Ovary (tissue), 9 donors: ENCODE data around the gene NUP93. TPM values are rescaled to one million over a fixed set of nuclear protein-coding genes. Genes with fewer than 3 reads are reported as not detected.

Experiments used
- DNase-seq, 5 donors: peaks; one replicate each; pipeline ENCODE4 v3.0.0-alpha.2; 2019 to 2020
- H3K27ac ChIP-seq, 2 donors: fragments of 200-600 bp; one replicate each; pipeline versions ENCODE4 v1.5.1 to v1.8.0; 2019 to 2022
- H3K27me3 ChIP-seq: fragments of 200-600 bp; one replicate; pipeline ENCODE4 v1.8.0; 2022
- H3K36me3 ChIP-seq: fragments of 200-600 bp; sonication (generic); one replicate; pipeline ENCODE4 v1.5.1; 2019
- H3K4me1 ChIP-seq: one replicate; pipeline ENCODE4 v1.8.1; 2013; ENCODE audit warnings: mild to moderate bottlenecking, moderate library complexity; ENCODE audit not compliant: insufficient read depth
- H3K4me3 ChIP-seq: fragments of 200-600 bp; sonication (generic); one replicate; pipeline ENCODE4 v1.5.1; 2017
- H3K9me3 ChIP-seq, 2 donors: fragments of 200-600 bp in 1 of 2; sonication (generic) in 1 of 2; one replicate each; pipeline versions ENCODE4 v1.5.1 to v1.8.1; 2013 to 2019; ENCODE audit warnings: mild to moderate bottlenecking in 1 of 2, moderate library complexity in 1 of 2
- CTCF ChIP-seq, 3 donors: fragments of 450-650 bp in 2 of 3; fragments of 200-600 bp in 1 of 3; IDR thresholded peaks; one replicate each; pipeline versions ENCODE4 v1.5.1 to v1.8.0; 2016 to 2022; ENCODE audit warnings: antibody characterized with exemption in 3 of 3, mild to moderate bottlenecking in 1 of 3
- EP300 ChIP-seq: sonication (generic); formaldehyde crosslinking; IDR thresholded peaks from one replicate; pipeline ENCODE4 v1.6.1; 2017; ENCODE audit warnings: antibody characterized with exemption
- POLR2A ChIP-seq: fragments of 450-650 bp; IDR thresholded peaks from one replicate; pipeline ENCODE4 v1.6.1; 2017; ENCODE audit warnings: antibody characterized with exemption, mild to moderate bottlenecking, moderate library complexity
- WGBS, 3 donors: extraction: QIAGEN DNeasy Blood & Tissue Kit in 1 of 3; methylation state at CpG; one replicate each; pipeline versions ENCODE4 v1.1.5 to v1.1.7; 2013 to 2017; 5-methylcytosine and 5-hydroxymethylcytosine counted together
- intact Hi-C, 4 donors: fragments of 100-400 bp; cut with DNase I; formaldehyde crosslinking; loops; one replicate each; pipeline versions ENCODE4 v1.11.0 to v1.15.1; 2022 to 2023
- polyA plus RNA-seq, 2 donors: library from polyadenylated mRNA; stranded (reverse); fragments of 200-250 nt in 1 of 2; fragments of 350-450 nt in 1 of 2; fragmentation: Illumina TruSeq in 1 of 2; extraction: RNeasy Lipid Tissue Mini Kit (QIAGEN cat#74804) in 1 of 2; gene quantifications; one replicate each; pipeline ENCODE4 v1.2.3, GENCODE V29; 2013 to 2014
- total RNA-seq, 7 donors: library from RNA; depleted of rRNA in 2 of 7; stranded (reverse); fragments of >200 nt in 2 of 7; fragmentation: NEBNext Ultra II Directional in 3 of 7; extraction: Animal tissue kit (Norgen Biotek cat#: 25700) in 3 of 7; gene quantifications; one replicate each; pipeline versions ENCODE4 v1.1.0 to v1.2.4, GENCODE V29; 2016 to 2023
- donor health status: DM: no; HTN: no; CAD: no; lungs with moderate emphysema.
- donor health status: DM: no; HTN: no; CAD: no.
- donor health status: Bipolar disorder and iron deficiency.
- donor health status: DM: yes; HTN: yes; CAD: no.
- donor health status: DM: no; HTN: no; CAD: no.
- donor health status: DM: yes; HTN: yes; CAD: no.

Gene NUP93
- total and polyA plus RNA-seq, 9 donors: 24.1 to 53.9 (median 42.7) TPM

- Histone ChIP-seq H3K9me3 (no peaks in the 10 kb centered on the region), H3K4me3 (no peak overlapping the region), H3K27ac (no peak overlapping the region), H3K36me3 (no peaks in the 10 kb centered on the region), H3K4me1 (peaks cover 3% of the 10 kb centered on the region), H3K27me3 (no peaks in the 10 kb centered on the region)
- no peak for TF ChIP-seq EP300
- TF ChIP-seq CTCF (IDR thresholded peaks at IDR 0.05): no peak
- no peak for TF ChIP-seq POLR2A
- WGBS, 3 donors: 17 to 29% (median 22%) methylated on average over 1 of the region's 1 CpG
- intact Hi-C loops: loop anchor here in 1 of 4 donors (10.0 kb wide), 1 partner anchor 104 kb away; the partner anchor contains the start of gene MT3
- DNase-seq: no peak
These were observed 41.2 kb upstream of the NUP93 start for GRCh38 chr16:56688762-56689161.

- intact Hi-C loops: loop anchor here in 1 of 4 donors (10.0 kb wide), 1 partner anchor 104 kb away; the partner anchor contains the start of gene MT3
- no peaks in the 10 kb centered on the region for H3K36me3 ChIP-seq
- H3K27me3 ChIP-seq: no peaks in the 10 kb centered on the region
- no peak for TF ChIP-seq CTCF (IDR thresholded peaks at IDR 0.05)
- TF ChIP-seq EP300: no peak
- TF ChIP-seq POLR2A: no peak
- WGBS, 3 donors: 72 to 81% (median 74%) methylated on average over 3 of the region's 3 CpGs
- no peak for DNase-seq
- H3K27ac ChIP-seq: no peak overlapping the region
- H3K9me3 ChIP-seq: no peaks in the 10 kb centered on the region
- no peak overlapping the region for H3K4me3 ChIP-seq
- peaks cover 3% of the 10 kb centered on the region for H3K4me1 ChIP-seq
These were observed 40.8 kb upstream of the NUP93 start for GRCh38 chr16:56689171-56689570.

GRCh38 chr16:56690420-56691122 lies 39.4 kb upstream of the NUP93 start:
- intact Hi-C loops: loop anchor here in 2 of 4 donors (5.0 to 10.0 kb wide), 3 partner anchors 166 to 798 kb away; partner anchors contain the start of gene BBS2 (in 1 of the 2)
- Histone ChIP-seq H3K27ac (no peak overlapping the region), H3K9me3 (no peaks in the 10 kb centered on the region), H3K4me3 (no peak overlapping the region), H3K27me3 (no peaks in the 10 kb centered on the region), H3K36me3 (no peaks in the 10 kb centered on the region), H3K4me1 (peaks cover 3% of the 10 kb centered on the region)
- no peak for DNase-seq
- WGBS, 3 donors: 64 to 73% (median 66%) methylated on average over 4 of the region's 4 CpGs
- TF ChIP-seq POLR2A: no peak
- no peak for TF ChIP-seq EP300
- no peak for TF ChIP-seq CTCF (IDR thresholded peaks at IDR 0.05)

GRCh38 chr16:56691885-56692284 lies 38.0 kb upstream of the NUP93 start:
- intact Hi-C loops: loop anchor here in 2 of 4 donors (5.0 to 10.0 kb wide), 3 partner anchors 167 to 800 kb away; partner anchors contain the start of gene BBS2 (in 1 of the 2)
- TF ChIP-seq CTCF (IDR thresholded peaks at IDR 0.05) (no peak), POLR2A (no peak), EP300 (no peak)
- Histone ChIP-seq H3K36me3 (no peaks in the 10 kb centered on the region), H3K27me3 (no peaks in the 10 kb centered on the region), H3K27ac (no peak overlapping the region), H3K4me3 (no peak overlapping the region), H3K4me1 (peaks cover 3% of the 10 kb centered on the region), H3K9me3 (no peaks in the 10 kb centered on the region)
- 57 to 69% (median 63%) methylated on average over 4 of the region's 4 CpGs for WGBS, 3 donors
- DNase-seq: no peak
